Medulla oblongata (tissue), 1 donor: ENCODE results near the gene PELI2.

ENCODE experiments used
- DNase-seq: peaks from one replicate; pipeline ENCODE4 v3.0.0-alpha.2; 2015; ENCODE audit errors: extremely low spot score

PELI2 gene

DNA sequence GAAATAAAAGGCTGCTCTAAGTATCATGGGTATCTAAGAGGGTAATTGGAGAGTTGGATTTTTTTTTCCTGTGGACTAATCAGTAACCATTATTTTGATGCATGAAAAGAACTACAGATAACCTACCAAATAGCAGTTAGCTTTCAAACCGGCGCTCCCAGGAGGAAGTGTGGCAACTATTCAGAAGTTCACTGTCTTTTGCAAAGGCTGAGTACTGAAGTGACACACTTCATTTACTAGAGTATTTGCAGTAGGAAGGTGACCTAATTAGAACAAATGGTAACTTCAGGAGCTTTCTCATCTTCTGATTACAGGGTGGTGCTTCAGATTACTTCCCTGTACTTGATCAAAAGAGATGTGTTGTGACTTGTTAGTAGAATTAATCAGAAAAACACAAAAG, 87.7 kb downstream of the PELI2 start:
- DNase-seq = no peak

- no peak for DNase-seq
These were observed 88.4 kb downstream of the PELI2 start for GRCh38 chr14:56206596-56206995.

DNA sequence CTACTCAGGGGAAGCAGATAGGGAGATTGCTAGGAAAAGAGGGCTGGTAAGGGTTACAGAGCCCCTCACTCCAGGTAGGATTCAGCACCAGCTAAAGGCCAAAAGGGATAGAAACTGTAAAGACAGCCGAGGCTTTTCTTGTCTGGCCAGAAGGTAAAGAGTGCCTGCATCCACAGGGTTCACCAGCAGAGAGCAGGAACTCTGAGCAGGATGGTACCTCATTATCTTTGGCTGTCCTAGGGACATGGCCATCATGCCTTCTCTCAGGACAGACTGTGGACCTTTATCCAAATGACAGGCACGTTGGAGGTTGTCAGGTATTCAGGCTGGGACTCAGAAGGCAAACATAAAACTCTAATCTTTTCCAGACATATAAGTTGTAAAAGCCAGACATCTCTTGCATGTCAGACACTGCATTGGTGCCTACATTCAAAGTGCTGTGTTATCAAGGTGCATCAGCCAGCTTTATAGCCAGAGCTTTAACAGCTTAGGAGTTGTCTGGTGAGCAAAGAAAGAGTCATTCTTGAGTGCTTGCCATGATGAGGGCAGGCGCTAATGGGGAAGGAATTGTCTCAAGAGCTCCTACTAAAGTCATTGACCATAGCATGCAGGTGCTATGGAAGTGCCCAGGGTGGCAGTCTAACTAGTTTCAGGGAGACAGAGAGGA, 89.5 kb downstream of the PELI2 start:
- DNase-seq = no peak

DNA sequence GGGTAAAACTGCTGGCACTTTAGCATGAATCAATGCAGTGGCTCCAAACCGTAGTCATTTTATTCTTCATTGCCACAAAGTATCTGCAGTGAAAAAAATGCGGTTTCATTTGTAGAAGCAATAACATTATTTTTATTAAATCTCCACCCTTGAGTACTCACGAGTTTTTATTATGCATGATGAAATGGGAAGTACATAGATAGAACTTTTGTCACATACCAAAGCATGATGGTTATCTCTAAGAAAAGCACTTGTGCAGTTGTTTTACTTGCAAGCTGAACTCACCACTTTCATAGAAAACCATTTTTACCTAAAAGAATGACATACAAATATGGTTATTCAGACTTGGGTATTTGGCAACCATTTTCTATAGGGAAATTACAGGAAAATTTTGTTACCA, 90.3 kb downstream of the PELI2 start:
- no peak for DNase-seq

DNA sequence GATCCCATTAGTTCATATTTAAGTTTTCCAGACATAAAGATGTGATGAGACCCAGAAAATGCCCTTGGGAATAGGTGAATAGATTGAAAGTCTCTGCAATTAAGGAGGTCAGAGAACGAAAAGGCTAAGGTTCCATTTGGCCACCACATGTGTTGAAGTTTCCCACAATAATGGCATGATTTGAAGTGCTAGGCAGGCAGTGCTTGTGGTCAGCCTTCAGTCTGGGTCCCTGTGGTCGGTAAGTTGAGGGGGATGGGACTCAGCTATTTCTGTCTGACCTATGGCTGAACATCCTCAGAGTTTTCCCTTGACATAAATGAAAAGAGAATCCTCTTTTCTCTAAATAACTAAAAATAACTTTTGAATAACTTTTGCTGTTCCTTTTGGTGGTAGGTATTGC, 92.4 kb downstream of the PELI2 start:
- no peak for DNase-seq

DNA sequence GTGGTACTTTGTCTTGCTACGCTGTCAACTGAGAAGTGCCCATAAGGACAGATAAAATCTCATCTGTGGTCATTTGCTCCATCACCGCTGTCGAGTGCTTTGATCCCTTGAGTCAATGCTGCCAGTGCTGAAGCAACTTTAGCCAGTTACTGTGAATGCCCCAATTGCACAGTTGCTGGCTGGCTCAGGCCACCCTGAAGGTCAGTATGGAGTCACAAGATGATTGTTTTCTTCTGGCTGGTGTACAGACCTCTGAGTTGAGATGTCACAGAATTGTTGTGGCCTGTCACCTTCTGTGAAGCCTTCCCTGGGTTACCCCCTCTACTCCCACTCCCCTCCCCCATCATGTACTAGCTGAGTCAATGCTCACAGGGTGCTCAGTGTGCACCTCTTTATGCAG, 92.9 kb downstream of the PELI2 start:
- DNase-seq = peak; percentile 31

DNA sequence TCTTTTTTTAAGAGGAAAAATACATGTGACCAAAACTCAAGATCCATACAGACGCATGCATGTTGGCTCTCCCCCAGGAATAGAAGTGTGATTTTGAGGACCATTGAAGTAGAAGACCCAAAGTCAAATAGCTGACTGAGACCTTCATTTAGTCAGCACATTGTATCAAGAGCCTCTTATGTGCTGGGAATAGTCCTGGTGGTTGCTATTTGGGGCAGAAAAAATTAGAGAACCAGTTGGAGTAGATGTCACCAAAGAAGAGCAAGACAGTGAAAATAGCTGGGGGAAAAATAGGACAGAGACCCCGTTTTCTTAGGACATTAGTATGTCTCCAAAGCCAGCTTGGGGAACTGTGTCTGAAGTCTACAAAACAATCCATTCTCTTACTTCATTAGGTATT, 93.6 kb downstream of the PELI2 start:
- DNase-seq = no peak

GRCh38 chr14:56212521-56212920, 94.3 kb downstream of the PELI2 start:
- no peak for DNase-seq

GRCh38 chr14:56213306-56213705, 95.1 kb downstream of the PELI2 start:
- no peak for DNase-seq

GRCh38 chr14:56215180-56215579, 97.0 kb downstream of the PELI2 start:
- no peak for DNase-seq

GRCh38 chr14:56216626-56217379, 98.6 kb downstream of the PELI2 start:
- peak; percentile 83 for DNase-seq

- DNase-seq = peak; percentile 57
These were observed 99.3 kb downstream of the PELI2 start for GRCh38 chr14:56217380-56218045.

DNA sequence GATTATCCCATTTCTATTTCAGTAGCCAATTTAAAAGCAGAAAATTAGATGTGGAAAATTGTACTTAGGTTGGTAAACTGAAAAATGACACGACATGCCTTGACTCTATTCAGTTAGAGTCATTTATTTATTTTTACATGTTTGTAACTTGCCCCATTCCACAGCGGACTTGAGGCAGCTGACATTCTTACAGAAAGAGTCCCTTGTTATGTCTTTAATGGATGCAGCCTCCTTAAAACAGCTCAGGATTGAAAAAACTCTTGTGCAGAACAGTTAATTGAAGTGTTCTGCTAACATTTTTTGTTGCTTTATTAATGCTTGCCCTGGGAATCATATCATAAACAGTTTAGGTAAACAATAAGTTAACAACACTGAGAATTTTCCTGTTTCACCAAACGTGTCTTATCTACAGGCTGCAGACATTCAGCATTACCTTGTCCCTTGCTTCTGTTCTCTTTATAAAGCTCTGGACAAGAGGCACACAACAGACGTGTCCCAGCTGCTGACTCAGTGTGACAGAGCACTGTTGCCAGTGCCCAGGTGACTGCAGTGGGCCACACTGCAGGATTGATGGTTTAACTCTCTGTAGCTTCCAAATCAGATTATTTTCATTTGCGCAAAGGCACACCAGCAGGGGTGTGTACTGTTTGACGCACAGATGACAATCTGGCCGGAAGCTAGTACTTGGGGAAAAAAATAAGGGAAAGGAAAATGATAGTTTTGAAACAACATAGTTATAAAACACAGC, 101.6 kb downstream of the PELI2 start:
- DNase-seq = peak; percentile 46

DNA sequence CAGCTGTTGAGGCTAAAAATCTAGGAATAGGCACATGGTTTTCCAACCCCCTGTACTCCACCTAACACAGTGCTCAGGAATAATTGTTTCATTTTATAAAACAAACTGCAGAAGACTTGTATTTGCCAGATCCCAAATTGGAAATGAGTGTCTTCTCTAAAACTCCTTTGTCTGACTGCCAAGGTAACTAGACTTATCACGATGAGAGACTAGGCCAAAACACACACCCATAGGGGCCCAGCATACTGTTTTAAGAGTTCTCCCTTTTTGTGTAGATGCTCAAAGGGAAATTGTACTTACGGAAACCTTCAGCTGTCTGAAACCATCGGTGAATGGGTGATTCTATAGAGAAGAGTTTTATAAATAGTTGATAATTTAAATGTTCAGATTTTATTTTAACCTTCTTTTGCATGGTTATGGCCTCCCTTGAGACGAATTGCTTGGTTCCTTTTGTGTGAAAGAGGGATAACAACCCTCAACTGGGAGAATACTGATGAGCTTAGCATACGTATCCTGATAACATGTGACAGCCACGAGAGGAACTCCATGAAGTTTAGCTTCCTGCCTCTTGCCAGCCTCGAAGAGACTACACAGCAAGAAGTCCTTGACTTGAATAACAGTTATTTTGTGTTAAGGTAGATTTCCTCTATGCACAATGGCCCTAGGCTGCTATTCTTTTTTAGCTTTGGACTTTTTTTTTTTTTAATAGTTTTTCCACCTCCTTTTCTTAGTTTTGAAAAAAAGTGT, 103.3 kb downstream of the PELI2 start:
- no peak for DNase-seq

- DNase-seq = no peak
These were observed 106.0 kb downstream of the PELI2 start for GRCh38 chr14:56224229-56224628.

GRCh38 chr14:56224691-56225681, 106.8 kb downstream of the PELI2 start:
- no peak for DNase-seq

DNA sequence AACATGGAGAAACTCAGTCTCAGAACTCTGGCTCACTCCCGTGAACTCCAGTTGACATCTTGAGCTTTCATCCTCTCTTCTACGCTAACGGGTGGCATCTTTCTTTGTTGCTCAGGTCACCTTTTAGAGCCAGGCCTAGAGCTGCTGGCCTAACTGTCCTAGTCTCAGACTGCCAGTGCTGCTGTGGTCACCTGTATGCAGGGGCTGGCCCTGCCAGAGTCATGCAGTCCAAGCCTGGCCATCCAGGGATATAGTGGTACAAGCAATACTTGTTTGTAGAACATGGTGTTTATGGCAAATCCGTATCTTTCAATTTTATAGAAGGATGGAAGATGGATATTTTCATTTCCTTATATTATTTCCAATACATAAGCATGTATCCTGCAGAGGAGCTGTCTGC, 117.2 kb downstream of the PELI2 start:
- DNase-seq = no peak

DNA sequence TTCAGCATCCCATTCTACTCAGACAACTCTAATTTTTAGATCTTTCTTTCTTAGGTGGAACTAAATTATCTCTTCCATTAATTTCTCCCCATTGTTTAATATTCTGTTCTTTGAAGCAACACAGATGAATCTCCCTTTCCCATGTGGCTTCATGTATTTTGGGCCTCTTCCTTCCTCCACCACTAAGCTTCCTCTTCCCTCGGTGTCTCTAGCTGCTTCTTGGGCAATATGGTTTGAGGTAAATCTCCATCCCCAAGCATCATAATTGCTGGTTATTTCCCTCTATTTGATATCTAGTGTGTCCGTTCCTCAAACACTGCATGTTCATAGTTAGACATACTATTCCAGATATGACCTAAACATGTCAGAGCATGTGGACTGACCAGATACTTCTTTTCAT, 119.2 kb downstream of the PELI2 start:
- no peak for DNase-seq

DNA sequence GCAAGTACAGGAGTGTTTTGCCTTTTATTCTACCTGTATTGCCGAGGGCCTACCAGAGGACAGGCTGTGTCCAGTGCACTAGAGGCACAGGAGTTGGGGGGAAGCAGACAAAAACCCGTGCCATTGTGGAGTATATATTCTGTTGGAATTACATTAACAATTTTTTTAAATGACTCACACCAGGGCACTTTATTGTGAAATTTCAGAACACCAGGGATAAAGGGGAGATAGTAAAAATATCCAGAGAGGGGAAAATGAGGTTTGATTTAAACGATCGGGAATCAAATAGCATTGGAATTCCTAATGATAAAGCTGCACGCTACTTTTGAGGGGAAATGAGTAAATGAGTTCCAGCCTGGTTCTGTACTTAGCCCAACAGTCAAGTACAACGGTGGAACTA, 123.2 kb downstream of the PELI2 start:
- no peak for DNase-seq

DNA sequence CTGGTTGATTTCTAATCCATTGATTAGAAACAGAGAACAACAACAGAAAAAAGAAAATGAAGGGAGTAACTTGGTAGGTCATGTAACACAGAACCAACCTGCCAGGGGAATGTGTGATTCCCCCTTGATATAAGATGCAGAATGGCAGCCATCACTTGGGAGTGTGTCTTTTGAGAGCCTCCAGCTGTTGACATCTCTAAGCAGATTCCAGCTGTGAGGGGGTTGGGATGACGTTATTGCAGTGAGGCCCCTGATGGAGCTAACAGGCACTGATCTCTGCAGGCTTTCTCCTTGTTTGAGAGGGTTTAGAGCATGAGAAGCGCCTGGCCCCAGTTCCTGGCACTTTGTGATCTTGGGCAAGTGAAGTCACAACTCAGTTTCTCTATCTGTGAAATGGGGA, 124.9 kb downstream of the PELI2 start:
- no peak for DNase-seq
